ENCODE results near the gene NHLH1. TPM values are rescaled to one million over a fixed set of nuclear protein-coding genes. Genes with fewer than 3 reads are reported as not detected.
"Not testable (repeated sequence)": the region's sequence is repeated elsewhere in the genome, so short reads cannot be mapped to it uniquely, and the experiment has no call there.

NHLH1 gene
- total and polyA plus RNA-seq, 5 donors from 2014 or later, result 0.06 TPM; not detected in 4

DNA sequence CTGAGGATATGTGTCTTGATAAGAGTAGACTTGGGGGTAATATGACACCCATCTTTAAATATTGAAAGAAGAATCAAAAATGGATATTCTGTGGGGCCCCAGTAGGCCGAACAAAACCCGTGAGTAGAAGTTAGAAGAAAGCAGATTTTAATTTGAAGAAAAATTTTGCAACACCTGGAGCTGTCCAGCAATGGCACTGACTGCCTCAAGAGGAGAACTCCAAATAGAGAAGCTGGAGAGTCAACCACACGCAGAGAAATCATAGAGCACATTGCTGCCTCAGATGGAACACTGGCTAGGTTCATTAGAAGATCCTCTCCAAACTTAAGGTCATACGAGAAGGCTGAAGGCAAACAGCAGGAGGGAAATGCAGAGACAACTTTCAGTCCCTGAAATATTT is 6.8 kb downstream of the NHLH1 start:
- no peak for ATAC-seq (ENCODE audit: low read depth in 2 of 2)
- peaks cover 4 to 13% (median 9%) of the 10 kb centered on the region in 4 donors for H3K4me1 Mint-ChIP-seq
- H3K27ac Mint-ChIP-seq, result peak overlapping the region in 1 of 3 donors; percentile 57
- H3K27me3 Mint-ChIP-seq, result peaks cover 5% of the 10 kb centered on the region
- H3K36me3 Mint-ChIP-seq, result no peaks in the 10 kb centered on the region
- Histone ChIP-seq H3K4me3 (ENCODE audit: low read depth, low read length) (no peak overlapping the region), H3K27ac (ENCODE audit: insufficient read depth, low read length, poor library complexity, severe bottlenecking) (no peak overlapping the region), H3K36me3 (ENCODE audit: control insufficient read depth, insufficient read depth, low read length) (no peaks in the 10 kb centered on the region), H3K4me1 (ENCODE audit: control insufficient read depth, insufficient read depth, low read length, poor library complexity, severe bottlenecking) (peaks cover 10% of the 10 kb centered on the region), H3K9me3 (ENCODE audit: control insufficient read depth in 2 of 2, low read length in 2 of 2) (no peaks in the 10 kb centered on the region), H3K27me3 (ENCODE audit: control insufficient read depth, insufficient read depth, low read length) (no peaks in the 10 kb centered on the region)
- H3K4me3 Mint-ChIP-seq, result no peak overlapping the region
- no peaks in the 10 kb centered on the region for H3K9me3 Mint-ChIP-seq
- no peak for DNase-seq

DNA sequence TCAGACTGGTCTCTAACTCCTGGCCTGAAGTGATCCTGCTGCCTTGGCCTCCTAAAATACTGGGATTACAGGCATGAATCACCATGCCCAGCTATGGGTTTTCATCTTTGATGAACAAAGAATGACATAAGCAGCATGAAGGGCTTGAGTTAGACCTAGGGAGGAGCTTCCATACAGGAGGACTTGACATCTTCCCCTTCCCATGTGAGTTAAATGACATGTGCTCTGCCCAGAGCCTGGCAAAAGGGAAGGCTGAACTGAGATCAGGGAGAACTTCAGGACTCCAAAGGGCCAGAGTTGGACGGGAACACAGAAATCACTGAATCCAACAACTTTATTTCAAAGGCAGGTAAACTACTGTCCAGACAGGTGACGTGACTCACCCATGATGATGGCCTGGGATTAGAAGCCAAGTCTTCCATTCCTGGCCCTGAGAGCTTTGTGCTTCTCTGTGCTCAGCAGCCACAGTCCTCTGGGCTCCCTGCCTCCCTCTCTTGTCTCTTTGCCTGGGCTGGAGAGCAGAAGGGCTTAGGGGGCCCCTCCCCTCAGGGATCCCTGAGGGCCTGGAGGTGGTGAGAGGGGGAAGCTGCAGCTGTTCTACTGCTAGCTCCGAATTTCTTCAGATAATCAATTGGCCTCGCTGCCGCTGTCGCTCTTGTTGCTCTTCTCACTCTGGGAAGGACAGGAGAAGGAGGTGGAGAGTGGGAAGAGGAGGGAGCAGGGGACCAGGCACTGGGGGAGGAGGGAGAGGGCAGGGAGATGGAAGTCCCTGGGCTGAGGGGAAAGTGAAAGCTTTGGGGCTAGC is 7.6 kb downstream of the NHLH1 start:
- Mint-ChIP-seq H3K36me3 (no peaks in the 10 kb centered on the region), H3K27ac (no peak overlapping the region), H3K9me3 (no peaks in the 10 kb centered on the region), H3K27me3 (peaks cover 5% of the 10 kb centered on the region), H3K4me1 (peaks cover 4 to 13% (median 9%) of the 10 kb centered on the region in 4 donors), H3K4me3 (no peak overlapping the region)
- H3K27me3 ChIP-seq (ENCODE audit: control insufficient read depth, insufficient read depth, low read length), result no peaks in the 10 kb centered on the region
- no peaks in the 10 kb centered on the region for H3K9me3 ChIP-seq (ENCODE audit: control insufficient read depth in 2 of 2, low read length in 2 of 2)
- ATAC-seq (ENCODE audit: low read depth in 2 of 2) (no peak), DNase-seq (no peak)
- peaks cover 10% of the 10 kb centered on the region for H3K4me1 ChIP-seq (ENCODE audit: control insufficient read depth, insufficient read depth, low read length, poor library complexity, severe bottlenecking)
- H3K4me3 ChIP-seq (ENCODE audit: low read depth, low read length), result no peak overlapping the region
- H3K27ac ChIP-seq (ENCODE audit: insufficient read depth, low read length, poor library complexity, severe bottlenecking), result no peak overlapping the region
- H3K36me3 ChIP-seq (ENCODE audit: control insufficient read depth, insufficient read depth, low read length), result no peaks in the 10 kb centered on the region

DNA sequence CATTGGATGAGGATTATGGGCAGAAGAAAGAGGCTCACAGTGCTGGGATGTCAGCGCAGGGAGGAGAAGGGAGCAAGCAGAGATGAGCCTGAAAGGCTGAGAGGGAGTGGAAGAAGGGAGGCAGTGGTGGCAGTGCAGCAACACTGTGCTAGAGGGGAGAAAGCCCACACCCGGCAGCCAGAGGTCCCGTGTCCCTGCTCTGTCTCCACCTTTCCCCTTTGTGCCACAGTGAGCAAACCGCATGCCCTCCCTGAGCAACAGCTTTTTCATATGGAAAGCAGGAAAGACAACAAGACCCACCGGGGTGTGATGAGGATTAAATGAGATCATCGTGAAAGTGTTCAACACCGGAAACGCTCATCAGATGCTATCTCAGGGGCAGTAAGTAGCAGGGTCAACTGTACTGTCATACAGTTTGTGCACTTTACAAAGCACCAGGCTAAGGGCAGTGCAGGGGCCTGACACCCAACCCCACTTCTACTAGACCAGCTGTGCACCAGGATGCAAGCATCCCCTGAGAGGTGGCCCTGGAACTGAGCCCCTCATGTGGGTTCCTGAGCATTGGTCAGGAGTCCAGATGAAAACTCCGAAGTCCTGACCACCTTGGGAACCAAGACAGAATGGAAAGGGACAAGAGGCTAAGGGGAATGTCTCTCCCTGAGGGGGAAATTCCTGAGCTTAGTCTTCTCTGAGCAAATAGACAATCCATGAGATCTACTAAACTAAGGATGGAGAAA is 9.1 kb downstream of the NHLH1 start:
- Histone ChIP-seq H3K36me3 (ENCODE audit: control insufficient read depth, insufficient read depth, low read length) (no peaks in the 10 kb centered on the region), H3K9me3 (ENCODE audit: control insufficient read depth in 2 of 2, low read length in 2 of 2) (no peaks in the 10 kb centered on the region), H3K4me1 (ENCODE audit: control insufficient read depth, insufficient read depth, low read length, poor library complexity, severe bottlenecking) (peaks cover 10% of the 10 kb centered on the region), H3K4me3 (ENCODE audit: low read depth, low read length) (peak overlapping the region; percentile 3), H3K27me3 (ENCODE audit: control insufficient read depth, insufficient read depth, low read length) (no peaks in the 10 kb centered on the region), H3K27ac (ENCODE audit: insufficient read depth, low read length, poor library complexity, severe bottlenecking) (no peak overlapping the region)
- H3K27ac Mint-ChIP-seq, result peak overlapping the region in 1 of 3 donors; percentile 5
- DNase-seq (peak in 1 of 3 donors; percentile 22), ATAC-seq (ENCODE audit: low read depth in 2 of 2) (peak in 1 of 2 donors; percentile 26)
- no peaks in the 10 kb centered on the region for H3K36me3 Mint-ChIP-seq
- peaks cover 4 to 13% (median 9%) of the 10 kb centered on the region in 4 donors for H3K4me1 Mint-ChIP-seq
- H3K4me3 Mint-ChIP-seq, result peak overlapping the region in 1 of 4 donors; percentile 70
- H3K9me3 Mint-ChIP-seq, result no peaks in the 10 kb centered on the region
- H3K27me3 Mint-ChIP-seq, result peaks cover 5% of the 10 kb centered on the region

DNA sequence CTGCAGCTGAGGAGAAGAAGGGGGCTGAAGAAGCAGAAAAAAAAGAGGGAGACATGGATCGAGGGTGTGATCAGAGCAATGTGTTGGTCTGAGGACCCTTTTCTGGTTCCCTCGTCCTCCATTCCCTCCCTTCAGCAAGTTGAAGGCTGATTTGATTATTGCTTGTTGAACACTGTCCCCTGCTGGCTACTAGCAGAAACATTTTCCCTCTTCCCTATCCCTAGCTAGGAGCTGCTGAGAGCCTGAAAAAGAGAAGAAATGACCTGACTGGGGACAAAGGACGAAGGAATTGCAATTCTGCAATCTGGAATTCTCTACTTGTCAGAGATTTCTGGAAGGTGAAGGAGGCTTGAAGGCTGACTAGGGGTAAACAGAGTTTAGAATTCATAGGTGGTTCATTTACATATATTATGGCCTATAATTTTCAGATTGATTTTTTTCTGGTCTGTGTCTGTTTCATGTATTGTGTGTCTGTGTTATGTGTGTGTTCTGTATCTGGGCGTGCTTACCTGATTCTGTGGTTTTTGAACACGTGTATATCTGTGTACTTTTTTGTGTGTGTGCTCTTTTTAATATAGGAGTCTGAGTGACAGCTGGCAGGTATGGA is 9.8 kb downstream of the NHLH1 start:
- H3K4me1 ChIP-seq (ENCODE audit: control insufficient read depth, insufficient read depth, low read length, poor library complexity, severe bottlenecking), result peaks cover 10% of the 10 kb centered on the region
- Mint-ChIP-seq H3K9me3 (no peaks in the 10 kb centered on the region), H3K27ac (no peak overlapping the region), H3K4me3 (peak overlapping the region in 1 of 4 donors; percentile 2), H3K27me3 (peaks cover 5% of the 10 kb centered on the region), H3K36me3 (no peaks in the 10 kb centered on the region), H3K4me1 (peaks cover 4 to 13% (median 9%) of the 10 kb centered on the region in 4 donors)
- no peaks in the 10 kb centered on the region for H3K27me3 ChIP-seq (ENCODE audit: control insufficient read depth, insufficient read depth, low read length)
- H3K4me3 ChIP-seq (ENCODE audit: low read depth, low read length), result no peak overlapping the region
- no peak overlapping the region for H3K27ac ChIP-seq (ENCODE audit: insufficient read depth, low read length, poor library complexity, severe bottlenecking)
- DNase-seq (peak in 2 of 3 donors; percentile 39 to 71), ATAC-seq (ENCODE audit: low read depth in 2 of 2) (peak; percentile 53 to 55)
- H3K36me3 ChIP-seq (ENCODE audit: control insufficient read depth, insufficient read depth, low read length), result no peaks in the 10 kb centered on the region
- H3K9me3 ChIP-seq (ENCODE audit: control insufficient read depth in 2 of 2, low read length in 2 of 2), result no peaks in the 10 kb centered on the region

GRCh38 chr1:160377585-160378206 is 10.8 kb downstream of the NHLH1 start:
- ATAC-seq (ENCODE audit: low read depth in 2 of 2) (no peak), DNase-seq (no peak)
- H3K36me3 ChIP-seq (ENCODE audit: control insufficient read depth, insufficient read depth, low read length), result no peaks in the 10 kb centered on the region
- H3K9me3 ChIP-seq (ENCODE audit: control insufficient read depth in 2 of 2, low read length in 2 of 2), result no peaks in the 10 kb centered on the region
- no peaks in the 10 kb centered on the region for H3K9me3 Mint-ChIP-seq
- H3K27me3 ChIP-seq (ENCODE audit: control insufficient read depth, insufficient read depth, low read length), result no peaks in the 10 kb centered on the region
- H3K27ac Mint-ChIP-seq, result peak overlapping the region in 2 of 3 donors; percentile 5 to 67
- peaks cover 5% of the 10 kb centered on the region for H3K27me3 Mint-ChIP-seq
- no peak overlapping the region for H3K27ac ChIP-seq (ENCODE audit: insufficient read depth, low read length, poor library complexity, severe bottlenecking)
- H3K36me3 Mint-ChIP-seq, result no peaks in the 10 kb centered on the region
- H3K4me1 Mint-ChIP-seq, result peaks cover 4 to 13% (median 9%) of the 10 kb centered on the region in 4 donors
- no peak overlapping the region for H3K4me3 ChIP-seq (ENCODE audit: low read depth, low read length)
- peaks cover 10% of the 10 kb centered on the region for H3K4me1 ChIP-seq (ENCODE audit: control insufficient read depth, insufficient read depth, low read length, poor library complexity, severe bottlenecking)
- H3K4me3 Mint-ChIP-seq, result no peak overlapping the region

DNA sequence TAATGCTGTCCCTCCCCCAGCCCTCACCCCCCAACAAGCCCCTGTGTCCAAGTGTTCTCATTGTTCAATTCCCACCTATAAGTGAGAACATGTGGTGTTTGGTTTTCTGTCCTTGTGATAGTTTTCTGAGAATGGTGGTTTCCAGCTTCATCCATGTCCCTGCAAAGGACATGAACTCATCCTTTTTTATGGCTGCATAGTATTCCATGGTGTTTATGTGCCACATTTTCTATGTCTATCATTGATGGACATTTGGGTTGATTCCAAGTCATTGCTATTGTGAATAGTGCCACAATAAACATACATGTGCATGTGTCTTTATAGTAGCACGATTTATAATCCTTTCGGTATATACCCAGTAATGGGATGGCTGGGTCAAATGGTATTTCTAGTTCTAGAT is 17.9 kb downstream of the NHLH1 start:
- not testable (repeated sequence) for H3K27ac ChIP-seq (ENCODE audit: insufficient read depth, low read length, poor library complexity, severe bottlenecking); H3K27me3 ChIP-seq (ENCODE audit: control insufficient read depth, insufficient read depth, low read length); H3K9me3 ChIP-seq (ENCODE audit: control insufficient read depth in 2 of 2, low read length in 2 of 2); DNase-seq; H3K36me3 ChIP-seq (ENCODE audit: control insufficient read depth, insufficient read depth, low read length); H3K27ac Mint-ChIP-seq; H3K4me1 ChIP-seq (ENCODE audit: control insufficient read depth, insufficient read depth, low read length, poor library complexity, severe bottlenecking); H3K4me3 Mint-ChIP-seq; H3K4me3 ChIP-seq (ENCODE audit: low read depth, low read length); ATAC-seq (ENCODE audit: low read depth in 2 of 2); H3K4me1 Mint-ChIP-seq; H3K36me3 Mint-ChIP-seq
- H3K27me3 Mint-ChIP-seq, result peaks cover 19% of the 10 kb centered on the region
- H3K9me3 Mint-ChIP-seq, result peaks cover 0 to 11% (median 0%) of the 10 kb centered on the region in 7 donors

GRCh38 chr1:160388406-160388805 is 21.5 kb downstream of the NHLH1 start:
- H3K36me3 Mint-ChIP-seq; H3K4me1 ChIP-seq (ENCODE audit: control insufficient read depth, insufficient read depth, low read length, poor library complexity, severe bottlenecking); H3K27me3 ChIP-seq (ENCODE audit: control insufficient read depth, insufficient read depth, low read length); H3K4me3 ChIP-seq (ENCODE audit: low read depth, low read length); H3K27ac Mint-ChIP-seq; DNase-seq; H3K27ac ChIP-seq (ENCODE audit: insufficient read depth, low read length, poor library complexity, severe bottlenecking); H3K36me3 ChIP-seq (ENCODE audit: control insufficient read depth, insufficient read depth, low read length); H3K4me3 Mint-ChIP-seq; H3K9me3 ChIP-seq (ENCODE audit: control insufficient read depth in 2 of 2, low read length in 2 of 2); H3K4me1 Mint-ChIP-seq; ATAC-seq (ENCODE audit: low read depth in 2 of 2): not testable (repeated sequence)
- Mint-ChIP-seq H3K27me3 (peaks cover 47% of the 10 kb centered on the region), H3K9me3 (peaks cover 0 to 11% (median 0%) of the 10 kb centered on the region in 7 donors)
